T-helper 2 cell treated with Interferon-gamma antibody and Interleukin-4, amounts not matched to agents 5 μg/mL and 100 μg/mL, for 36 hours (primary cell): ENCODE measurements around the gene ATP6V1G3.
"Not testable (repeated sequence)": the region's sequence is repeated elsewhere in the genome, so short reads cannot be mapped to it uniquely, and the experiment has no call there.

Experiments
- DNase-seq: peaks from one replicate; pipeline ENCODE4 v3.0.0; 2021; ENCODE audit warnings: low spot score
- H3K27ac Mint-ChIP-seq: one replicate; pipeline ENCODE4 v1.8.0; 2021; ENCODE audit warnings: mild to moderate bottlenecking, mixed read lengths
- H3K27me3 Mint-ChIP-seq: one replicate; pipeline ENCODE4 v1.8.0; 2021; ENCODE audit warnings: low read depth, mixed read lengths
- H3K36me3 Mint-ChIP-seq: one replicate; pipeline ENCODE4 v1.8.0; 2021; ENCODE audit warnings: low read depth, mixed read lengths
- H3K4me1 Mint-ChIP-seq: one replicate; pipeline ENCODE4 v1.8.0; 2021; ENCODE audit warnings: low read depth, mixed read lengths
- H3K4me3 Mint-ChIP-seq: one replicate; pipeline ENCODE4 v1.8.0; 2022; ENCODE audit warnings: mild to moderate bottlenecking, moderate library complexity, mixed read lengths
- H3K9me3 Mint-ChIP-seq: one replicate; pipeline ENCODE4 v1.8.0; 2021; ENCODE audit warnings: mixed read lengths

ATP6V1G3 gene

DNA sequence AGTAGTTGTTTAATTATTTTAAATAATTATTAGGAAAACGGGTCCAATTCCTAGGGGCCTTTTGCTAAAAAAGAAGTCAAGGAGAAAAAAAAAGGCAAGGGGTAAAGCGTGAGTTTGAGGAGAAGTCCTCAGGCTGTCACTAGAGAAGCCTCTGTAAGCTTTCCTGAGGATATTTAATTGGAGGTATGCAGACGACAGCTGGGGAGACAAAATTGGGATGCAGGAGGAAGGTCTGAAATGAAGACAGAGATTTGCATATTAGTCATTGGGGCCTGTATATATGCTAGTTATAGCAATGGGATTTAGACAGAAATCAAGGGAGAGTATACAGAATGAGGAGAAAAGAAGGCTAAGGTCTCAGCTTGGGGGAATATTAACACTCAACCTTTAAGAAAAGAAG lies 8.6 kb downstream of the ATP6V1G3 start:
- Mint-ChIP-seq H3K27ac (no peak overlapping the region), H3K36me3 (peaks cover 10% of the 10 kb centered on the region), H3K4me3 (no peak overlapping the region), H3K27me3 (no peaks in the 10 kb centered on the region), H3K4me1 (peaks cover 34% of the 10 kb centered on the region), H3K9me3 (peaks cover 18% of the 10 kb centered on the region)
- DNase-seq, result no peak

GRCh38 chr1:198530953-198531352 lies 9.5 kb downstream of the ATP6V1G3 start:
- peaks cover 32% of the 10 kb centered on the region for H3K4me1 Mint-ChIP-seq
- H3K27me3 Mint-ChIP-seq, result no peaks in the 10 kb centered on the region
- peaks cover 10% of the 10 kb centered on the region for H3K36me3 Mint-ChIP-seq
- no peak overlapping the region for H3K27ac Mint-ChIP-seq
- no peak for DNase-seq
- H3K9me3 Mint-ChIP-seq, result peaks cover 18% of the 10 kb centered on the region
- H3K4me3 Mint-ChIP-seq, result no peak overlapping the region

GRCh38 chr1:198529414-198529813 lies 11.1 kb downstream of the ATP6V1G3 start:
- no peak for DNase-seq
- H3K27me3 Mint-ChIP-seq, result no peaks in the 10 kb centered on the region
- no peak overlapping the region for H3K4me3 Mint-ChIP-seq
- H3K36me3 Mint-ChIP-seq, result peaks cover 10% of the 10 kb centered on the region
- no peak overlapping the region for H3K27ac Mint-ChIP-seq
- H3K4me1 Mint-ChIP-seq, result peaks cover 27% of the 10 kb centered on the region
- H3K9me3 Mint-ChIP-seq, result peaks cover 18% of the 10 kb centered on the region

DNA sequence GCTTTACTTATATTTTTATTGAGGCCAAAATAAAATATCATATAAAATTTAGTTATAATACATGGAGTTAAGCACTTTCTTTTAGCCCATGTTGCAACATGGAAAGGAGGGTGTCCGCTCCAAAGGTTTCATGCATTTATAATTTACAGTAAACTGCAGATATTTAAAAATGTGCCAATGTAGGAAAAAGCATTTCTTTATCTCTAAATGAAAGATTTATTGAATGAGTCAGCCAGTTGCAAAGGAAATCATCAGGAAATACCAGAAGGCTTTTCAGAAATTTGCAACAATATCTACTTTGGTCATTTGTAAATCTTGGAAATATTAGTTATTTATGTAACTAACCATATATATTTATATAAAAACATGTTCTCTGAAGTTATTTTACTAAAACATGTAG lies 12.1 kb downstream of the ATP6V1G3 start:
- DNase-seq, result no peak
- no peak overlapping the region for H3K27ac Mint-ChIP-seq
- peaks cover 21% of the 10 kb centered on the region for H3K4me1 Mint-ChIP-seq
- peaks cover 6% of the 10 kb centered on the region for H3K36me3 Mint-ChIP-seq
- peaks cover 10% of the 10 kb centered on the region for H3K9me3 Mint-ChIP-seq
- H3K27me3 Mint-ChIP-seq, result no peaks in the 10 kb centered on the region
- H3K4me3 Mint-ChIP-seq, result no peak overlapping the region

DNA sequence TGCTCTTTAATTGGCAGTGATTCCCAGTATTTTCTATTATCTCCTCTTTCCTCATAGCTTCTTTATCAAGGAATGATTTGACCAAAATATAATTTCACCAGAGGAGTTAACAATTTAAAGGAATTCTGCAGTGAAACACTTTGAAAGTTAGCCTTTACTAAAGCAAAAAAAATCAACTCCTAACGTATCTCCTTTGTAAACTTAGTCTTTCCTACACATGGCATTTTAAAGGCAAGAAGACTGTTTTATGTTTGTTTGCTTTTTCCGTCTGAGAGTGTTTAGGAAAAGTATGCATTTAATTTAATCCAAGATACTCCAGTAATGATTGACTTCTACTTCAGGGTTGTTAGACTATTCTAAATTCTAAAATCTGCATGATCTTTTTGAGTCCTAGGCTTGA lies 15.9 kb downstream of the ATP6V1G3 start:
- peak overlapping the region; percentile 84 for H3K4me3 Mint-ChIP-seq
- no peaks in the 10 kb centered on the region for H3K27me3 Mint-ChIP-seq
- peaks cover 43% of the 10 kb centered on the region for H3K4me1 Mint-ChIP-seq
- peak overlapping the region; percentile 14 for H3K27ac Mint-ChIP-seq
- DNase-seq, result no peak
- no peaks in the 10 kb centered on the region for H3K36me3 Mint-ChIP-seq
- H3K9me3 Mint-ChIP-seq, result no peaks in the 10 kb centered on the region

GRCh38 chr1:198524127-198524526 lies 16.4 kb downstream of the ATP6V1G3 start:
- not testable (repeated sequence) for H3K36me3 Mint-ChIP-seq, H3K9me3 Mint-ChIP-seq
- H3K4me1 Mint-ChIP-seq, result peaks cover 47% of the 10 kb centered on the region

DNA sequence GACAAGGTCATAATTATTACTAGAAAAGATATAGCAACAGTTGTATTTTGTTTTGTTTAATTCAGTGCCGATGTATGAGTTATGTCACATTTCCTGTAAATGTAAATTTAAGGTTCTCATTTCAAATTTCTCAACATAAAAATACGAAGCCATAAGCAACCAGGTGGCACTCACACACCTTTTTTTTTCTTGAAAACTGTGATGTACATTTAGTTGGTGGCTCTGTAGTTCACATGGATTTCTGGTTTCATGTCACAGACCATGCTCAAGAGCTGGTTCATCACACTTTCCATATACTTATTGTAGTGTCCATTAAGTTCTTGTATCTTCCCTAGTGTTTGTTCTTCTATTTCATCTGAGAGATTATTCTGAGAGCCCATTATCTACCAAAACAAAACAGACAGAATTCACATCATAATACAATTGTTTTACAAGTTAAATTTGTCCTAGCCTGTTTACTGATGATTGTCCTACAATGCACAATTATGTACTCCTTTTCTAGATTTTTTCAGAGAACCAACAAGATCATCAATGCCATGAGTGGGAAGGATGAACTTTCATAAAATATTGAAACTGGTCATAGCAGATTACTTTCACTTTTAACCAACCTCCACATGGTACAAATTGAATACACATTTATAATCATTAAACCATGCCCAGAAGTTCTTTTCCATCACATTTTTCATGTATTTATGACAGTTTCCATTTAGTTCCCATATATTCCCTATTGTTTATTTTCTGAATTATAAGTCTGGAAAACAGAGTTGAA lies 17.1 kb downstream of the ATP6V1G3 start:
- Mint-ChIP-seq H3K9me3 (no peaks in the 10 kb centered on the region), H3K4me3 (peak overlapping the region; percentile 84), H3K27ac (peak overlapping the region; percentile 87), H3K4me1 (peaks cover 54% of the 10 kb centered on the region), H3K27me3 (no peaks in the 10 kb centered on the region), H3K36me3 (no peaks in the 10 kb centered on the region)
- DNase-seq, result no peak

More at GRCh38 chr1:198524127-198524526, 16.4 kb downstream of the ATP6V1G3 start:
- peak overlapping the region; percentile 60 for H3K27ac Mint-ChIP-seq
- H3K27me3 Mint-ChIP-seq, DNase-seq: not testable (repeated sequence)
- peak overlapping the region; percentile 84 for H3K4me3 Mint-ChIP-seq

- Mint-ChIP-seq H3K36me3 (no peaks in the 10 kb centered on the region), H3K27ac (peak overlapping the region; percentile 78), H3K4me1 (peaks cover 54% of the 10 kb centered on the region), H3K4me3 (peak overlapping the region; percentile 66), H3K27me3 (no peaks in the 10 kb centered on the region), H3K9me3 (no peaks in the 10 kb centered on the region)
- no peak for DNase-seq
Measured at GRCh38 chr1:198520524-198521254, 19.8 kb downstream of the ATP6V1G3 start.

DNA sequence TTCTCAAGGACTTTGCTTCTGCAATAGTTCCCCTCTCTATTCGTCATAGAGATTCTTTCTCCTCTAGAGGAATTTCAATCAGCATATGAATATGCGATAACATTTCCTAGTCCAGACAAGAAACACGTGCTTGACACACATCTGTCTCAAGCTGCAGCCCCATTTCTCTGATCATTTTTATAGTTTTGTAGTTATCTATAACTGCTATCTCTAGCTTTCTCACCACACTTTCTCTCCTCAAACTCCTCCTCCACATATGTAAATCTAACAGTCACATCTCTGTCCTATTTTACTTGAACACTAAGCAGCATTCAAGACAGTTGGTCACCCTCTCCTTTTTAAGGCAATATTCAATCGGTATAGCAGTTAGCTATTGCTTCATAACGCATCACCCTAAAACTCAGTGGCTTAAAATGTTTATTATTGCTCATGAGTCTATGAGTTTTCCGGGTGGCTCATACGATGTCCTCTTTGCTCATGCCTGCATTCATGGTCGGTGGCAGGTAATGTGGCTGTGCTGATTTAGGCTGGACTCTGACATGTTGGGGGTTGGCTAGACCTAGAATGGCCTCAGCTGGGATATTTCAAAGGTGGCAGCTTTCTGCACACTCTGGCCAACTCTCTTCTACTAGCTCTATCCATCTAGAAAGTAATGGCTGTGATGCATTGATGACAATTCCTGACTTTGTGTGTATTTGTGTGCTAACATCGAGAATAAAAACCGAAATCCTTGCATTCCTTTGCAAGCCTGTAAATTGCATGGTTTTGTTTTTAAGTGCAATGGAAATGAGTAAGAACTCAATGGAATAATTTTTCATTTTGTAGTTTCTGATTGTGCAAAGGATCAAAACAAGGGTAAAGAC lies 20.6 kb downstream of the ATP6V1G3 start:
- Mint-ChIP-seq H3K36me3 (no peaks in the 10 kb centered on the region), H3K4me1 (peaks cover 53% of the 10 kb centered on the region), H3K4me3 (peak overlapping the region; percentile 66), H3K27me3 (no peaks in the 10 kb centered on the region), H3K27ac (peak overlapping the region; percentile 78), H3K9me3 (no peaks in the 10 kb centered on the region)
- DNase-seq, result no peak

GRCh38 chr1:198517623-198518199 lies 22.8 kb downstream of the ATP6V1G3 start:
- Mint-ChIP-seq H3K36me3 (no peaks in the 10 kb centered on the region), H3K27ac (no peak overlapping the region), H3K9me3 (no peaks in the 10 kb centered on the region), H3K4me3 (no peak overlapping the region), H3K27me3 (no peaks in the 10 kb centered on the region), H3K4me1 (peaks cover 42% of the 10 kb centered on the region)
- DNase-seq, result no peak

DNA sequence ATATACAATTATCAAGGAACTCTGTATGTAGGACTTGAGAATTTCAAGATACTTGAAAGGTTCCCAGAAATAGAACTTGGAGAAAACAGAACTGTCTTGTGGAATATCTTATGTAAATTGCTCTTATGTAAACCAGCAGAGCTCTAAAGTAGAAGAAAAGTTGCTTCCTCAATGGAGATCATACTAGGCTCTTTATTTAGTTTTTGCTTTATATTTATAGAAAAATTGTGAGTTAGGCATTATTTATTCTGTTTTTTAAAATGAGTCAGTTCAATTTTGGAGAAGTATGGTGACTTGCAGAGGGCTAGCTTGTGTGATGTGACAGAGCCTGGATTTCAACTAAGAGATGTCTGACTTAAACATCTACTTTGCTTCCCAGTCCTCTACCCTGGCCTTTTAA lies 40.4 kb downstream of the ATP6V1G3 start:
- DNase-seq, result no peak
- Mint-ChIP-seq H3K4me3 (no peak overlapping the region), H3K9me3 (peaks cover 25% of the 10 kb centered on the region), H3K36me3 (peaks cover 6% of the 10 kb centered on the region), H3K4me1 (peaks cover 7% of the 10 kb centered on the region), H3K27ac (no peak overlapping the region), H3K27me3 (no peaks in the 10 kb centered on the region)

DNA sequence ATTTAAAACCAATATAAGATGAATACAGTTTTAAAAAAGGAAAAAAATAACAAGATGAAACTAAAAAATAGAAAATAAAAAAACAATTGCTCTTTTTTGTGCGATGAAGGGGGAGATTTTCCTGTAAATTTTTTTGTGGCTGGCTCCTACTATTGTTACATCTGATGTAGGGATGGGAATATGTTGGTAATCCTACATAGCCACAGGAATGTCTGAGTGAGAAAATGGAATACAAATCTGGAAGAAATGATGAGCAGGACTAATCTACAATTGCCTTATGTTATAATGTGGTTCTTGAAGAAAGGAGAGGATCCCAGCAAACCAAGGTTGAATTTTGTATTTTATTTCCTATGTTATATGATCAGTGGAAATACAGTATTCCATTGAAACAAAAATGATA lies 40.9 kb downstream of the ATP6V1G3 start:
- Mint-ChIP-seq H3K27me3 (no peaks in the 10 kb centered on the region), H3K4me3 (no peak overlapping the region)

GRCh38 chr1:198498881-198499280 lies 41.6 kb downstream of the ATP6V1G3 start:
- Mint-ChIP-seq H3K36me3 (peaks cover 6% of the 10 kb centered on the region), H3K4me3 (no peak overlapping the region), H3K4me1 (peaks cover 7% of the 10 kb centered on the region), H3K27ac (no peak overlapping the region), H3K27me3 (no peaks in the 10 kb centered on the region), H3K9me3 (peaks cover 22% of the 10 kb centered on the region)
- DNase-seq, result no peak

More for the DNA sequence above, 40.9 kb downstream of the ATP6V1G3 start:
- no peak overlapping the region for H3K27ac Mint-ChIP-seq
- peaks cover 23% of the 10 kb centered on the region for H3K9me3 Mint-ChIP-seq
- DNase-seq, result no peak
- H3K4me1 Mint-ChIP-seq, result peaks cover 7% of the 10 kb centered on the region
- peaks cover 6% of the 10 kb centered on the region for H3K36me3 Mint-ChIP-seq
